GM21390 (cell line): ENCODE results near the gene MMP3.

Experiments used
- ATAC-seq: cut with Tn5 transposase; IDR thresholded peaks from one replicate; pipeline ENCODE4 v1.9.1; 2021; ENCODE audit not compliant: unreplicated experiment

The MMP3 gene

DNA sequence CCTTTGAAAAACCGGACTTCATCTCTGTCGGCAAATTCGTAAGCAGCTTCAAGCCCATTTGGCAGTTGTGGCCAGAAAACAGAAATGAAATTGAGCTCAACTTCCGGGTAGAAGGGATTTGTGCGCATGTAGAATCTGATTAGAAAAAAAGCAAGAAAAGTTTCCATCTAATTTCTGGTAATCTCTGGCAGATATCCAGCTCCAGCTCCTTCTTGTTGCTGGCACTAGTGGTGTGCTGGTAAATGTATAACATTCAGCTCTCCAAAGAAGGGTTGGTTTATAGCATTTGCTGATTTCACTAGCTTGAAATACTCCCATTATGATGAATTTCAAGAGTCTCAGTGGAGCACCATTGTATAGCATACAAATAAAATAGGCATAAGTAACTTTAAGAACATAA, 50.8 kb downstream of the MMP3 start:
- no peak for ATAC-seq

- ATAC-seq, result no peak
Measured at GRCh38 chr11:102791271-102792036, 52.0 kb downstream of the MMP3 start.

DNA sequence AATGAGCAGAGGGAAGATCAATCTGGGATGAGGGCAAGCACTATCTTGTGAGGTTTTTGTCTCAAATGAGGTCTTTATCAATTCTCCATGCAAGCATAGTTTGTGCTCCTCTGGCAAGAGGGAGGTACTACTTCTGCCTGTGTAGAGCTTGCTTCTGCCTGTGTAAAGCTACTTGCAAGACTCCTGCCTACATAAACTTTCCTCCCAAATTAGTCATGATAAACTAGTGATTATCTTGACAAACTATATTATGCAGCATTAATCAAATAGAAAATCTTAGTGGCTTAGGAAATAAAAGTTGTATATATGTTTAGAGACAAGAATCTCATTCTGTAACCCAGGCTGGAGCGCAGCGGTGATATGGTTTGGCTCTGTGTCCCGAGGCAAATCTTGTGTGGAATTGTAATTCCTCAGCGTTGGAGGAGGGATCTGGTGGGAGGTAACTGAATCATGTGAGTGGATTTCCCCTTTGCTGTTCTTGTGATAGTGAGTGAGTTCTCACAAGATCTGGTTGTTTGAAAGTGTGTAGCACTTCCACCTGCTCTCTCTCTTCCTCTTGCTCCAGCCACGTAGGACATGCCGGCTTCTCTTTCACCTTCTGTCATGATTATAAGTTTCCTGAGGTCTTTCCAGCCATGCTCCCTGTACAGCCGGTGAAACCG, 54.9 kb downstream of the MMP3 start:
- ATAC-seq, result no peak
